ENCODE measurements around the gene STPG1.

STPG1 gene

GRCh38 chr1:24406788-24407187, 6.8 kb downstream of the STPG1 start:
- TF ChIP-seq GABPA (IDR thresholded peaks at IDR 0.05; ENCODE audit: low read depth) (no peak), POLR2AphosphoS5 (IDR thresholded peaks at IDR 0.05; ENCODE audit: low read depth) (no peak)
- DNase-seq (ENCODE audit: low read depth in 1 of 2, low spot score in 1 of 2): no peak
- H3K4me3 ChIP-seq (replicated peaks; ENCODE audit: insufficient read depth, low read length): no peak overlapping the region
- no peaks in the 10 kb centered on the region for H3K27me3 ChIP-seq (ENCODE audit: insufficient read depth, poor library complexity, severe bottlenecking)
- no peak overlapping the region for H3K27ac ChIP-seq (replicated peaks)

GRCh38 chr1:24403806-24404205, 9.8 kb downstream of the STPG1 start:
- H3K27ac ChIP-seq (replicated peaks): no peak overlapping the region
- no peaks in the 10 kb centered on the region for H3K27me3 ChIP-seq (ENCODE audit: insufficient read depth, poor library complexity, severe bottlenecking)
- H3K4me3 ChIP-seq (replicated peaks; ENCODE audit: insufficient read depth, low read length): no peak overlapping the region
- TF ChIP-seq GABPA (IDR thresholded peaks at IDR 0.05; ENCODE audit: low read depth): no peak
- TF ChIP-seq SPI1 (IDR thresholded peaks at IDR 0.05; ENCODE audit: borderline replicate concordance, low read depth): no peak
- no peak for TF ChIP-seq CTCF (IDR thresholded peaks at IDR 0.05; ENCODE audit: insufficient read depth, low read length)
- no peak for TF ChIP-seq REST (IDR thresholded peaks at IDR 0.05; ENCODE audit: insufficient replicate concordance, low read depth)
- no peak for TF ChIP-seq POLR2AphosphoS5 (IDR thresholded peaks at IDR 0.05; ENCODE audit: low read depth)
- DNase-seq (ENCODE audit: low read depth in 1 of 2, low spot score in 1 of 2): no peak

GRCh38 chr1:24400065-24400464, 13.5 kb downstream of the STPG1 start:
- H3K27me3 ChIP-seq (ENCODE audit: insufficient read depth, poor library complexity, severe bottlenecking): no peaks in the 10 kb centered on the region
- H3K4me3 ChIP-seq (replicated peaks; ENCODE audit: insufficient read depth, low read length): no peak overlapping the region
- DNase-seq (ENCODE audit: low read depth in 1 of 2, low spot score in 1 of 2): no peak
- H3K27ac ChIP-seq (replicated peaks): no peak overlapping the region
- TF ChIP-seq CTCF (IDR thresholded peaks at IDR 0.05; ENCODE audit: insufficient read depth, low read length) (no peak), REST (IDR thresholded peaks at IDR 0.05; ENCODE audit: insufficient replicate concordance, low read depth) (no peak), SPI1 (IDR thresholded peaks at IDR 0.05; ENCODE audit: borderline replicate concordance, low read depth) (no peak), POLR2AphosphoS5 (IDR thresholded peaks at IDR 0.05; ENCODE audit: low read depth) (no peak), GABPA (IDR thresholded peaks at IDR 0.05; ENCODE audit: low read depth) (no peak)

GRCh38 chr1:24393892-24394291, 19.7 kb downstream of the STPG1 start:
- Histone ChIP-seq H3K27me3 (ENCODE audit: insufficient read depth, poor library complexity, severe bottlenecking) (no peaks in the 10 kb centered on the region), H3K27ac (replicated peaks) (no peak overlapping the region), H3K4me3 (replicated peaks; ENCODE audit: insufficient read depth, low read length) (no peak overlapping the region)
- DNase-seq (ENCODE audit: low read depth in 1 of 2, low spot score in 1 of 2): no peak
- no peak for TF ChIP-seq SPI1 (IDR thresholded peaks at IDR 0.05; ENCODE audit: borderline replicate concordance, low read depth)
- TF ChIP-seq POLR2AphosphoS5 (IDR thresholded peaks at IDR 0.05; ENCODE audit: low read depth): no peak
- TF ChIP-seq REST (IDR thresholded peaks at IDR 0.05; ENCODE audit: insufficient replicate concordance, low read depth): no peak
- no peak for TF ChIP-seq GABPA (IDR thresholded peaks at IDR 0.05; ENCODE audit: low read depth)
- TF ChIP-seq CTCF (IDR thresholded peaks at IDR 0.05; ENCODE audit: insufficient read depth, low read length): no peak
